NCI-H82 (cell line): ENCODE measurements around the gene CEACAM5.

Experiments
- DNase-seq: peaks from one replicate; lab custom pipeline; 2025; lab: John Stamatoyannopoulos, UW

The CEACAM5 gene

DNA sequence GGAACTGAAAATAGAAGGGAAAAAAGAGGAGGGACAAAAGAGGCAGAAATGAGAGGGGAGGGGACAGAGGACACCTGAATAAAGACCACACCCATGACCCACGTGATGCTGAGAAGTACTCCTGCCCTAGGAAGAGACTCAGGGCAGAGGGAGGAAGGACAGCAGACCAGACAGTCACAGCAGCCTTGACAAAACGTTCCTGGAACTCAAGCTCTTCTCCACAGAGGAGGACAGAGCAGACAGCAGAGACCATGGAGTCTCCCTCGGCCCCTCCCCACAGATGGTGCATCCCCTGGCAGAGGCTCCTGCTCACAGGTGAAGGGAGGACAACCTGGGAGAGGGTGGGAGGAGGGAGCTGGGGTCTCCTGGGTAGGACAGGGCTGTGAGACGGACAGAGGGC, at the start of gene CEACAM5:
CEACAM5 (plus strand) TSS at position 146 of the 400 bp plus-strand sequence; CDS start at position 252, 106 bp downstream.
- no peak for DNase-seq

DNA sequence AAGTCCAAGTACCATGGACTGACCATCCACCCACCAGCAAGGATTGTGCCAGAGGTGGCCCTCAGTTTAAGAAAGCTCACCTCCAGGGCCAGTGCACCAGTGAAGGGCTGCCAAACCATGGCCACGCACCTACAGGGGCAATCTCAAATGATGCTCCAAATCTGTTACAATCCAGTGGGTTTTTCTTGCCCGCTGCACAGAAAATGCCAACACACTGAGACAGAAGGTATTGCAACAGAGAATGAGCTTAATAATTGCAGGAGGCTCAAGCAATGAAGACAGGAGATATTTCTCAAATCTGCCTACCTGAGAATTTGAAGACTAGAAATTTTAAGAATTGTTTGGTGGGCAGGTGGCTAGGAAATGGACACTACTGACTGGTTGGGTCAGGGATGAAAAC, 42.4 kb upstream of the CEACAM5 start:
- no peak for DNase-seq

DNA sequence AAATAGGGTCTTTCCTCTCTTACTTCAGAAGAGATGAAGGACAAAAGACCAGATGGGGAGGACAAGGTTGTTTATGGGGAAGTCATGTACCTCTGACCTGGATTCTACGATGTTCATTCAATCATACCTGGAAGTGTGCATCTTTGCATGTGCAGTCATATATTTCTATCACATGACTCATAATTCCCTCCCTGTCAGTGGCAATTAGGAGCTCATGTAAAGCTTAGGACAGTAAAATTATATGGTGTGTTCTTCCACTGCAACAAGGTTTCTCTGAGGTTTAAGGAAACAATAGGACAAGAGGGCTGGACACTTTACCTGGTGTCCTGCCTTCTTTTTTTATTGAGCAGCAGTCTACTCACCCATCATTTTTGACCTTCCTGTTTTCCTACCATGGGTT, 40.1 kb upstream of the CEACAM5 start:
- no peak for DNase-seq

DNA sequence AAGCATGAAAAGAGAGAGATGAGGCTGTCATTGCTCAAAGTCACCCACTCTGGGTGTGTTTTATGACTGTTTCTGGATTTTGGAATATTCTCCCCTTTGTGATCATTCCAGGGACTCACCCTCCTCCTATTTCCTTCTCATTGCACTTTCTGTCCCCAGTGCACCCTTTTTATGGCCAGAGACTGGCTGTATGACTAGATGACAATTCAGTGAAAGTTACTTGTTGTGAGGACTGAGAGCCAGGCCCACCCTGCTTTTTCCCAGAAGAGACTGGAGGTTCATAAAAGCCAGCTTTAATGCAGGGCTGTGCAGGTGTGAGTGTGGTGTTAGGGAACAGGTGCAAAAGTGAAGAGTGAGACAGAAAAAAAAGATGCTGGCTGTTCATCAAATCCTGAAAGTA, 37.7 kb upstream of the CEACAM5 start:
- no peak for DNase-seq

DNA sequence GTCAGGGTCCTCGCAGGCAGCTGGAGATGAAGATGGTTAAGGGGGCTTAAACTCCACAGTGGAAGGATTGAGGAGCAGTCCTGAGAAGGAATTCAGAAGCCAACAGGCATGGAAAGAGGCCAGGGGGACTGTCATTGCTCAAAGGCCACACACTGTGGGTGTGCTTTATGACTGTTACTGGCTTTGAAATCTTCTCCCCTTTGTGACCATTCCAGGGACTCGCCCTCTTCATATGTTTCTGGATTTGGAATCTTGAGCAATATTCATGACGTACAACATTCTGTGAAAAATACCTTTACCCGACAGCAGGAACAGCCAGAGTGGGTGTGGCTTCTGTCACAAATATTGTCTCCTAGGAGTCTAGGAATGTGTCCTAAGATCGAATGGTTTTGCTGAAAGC, 36.9 kb upstream of the CEACAM5 start:
- no peak for DNase-seq

DNA sequence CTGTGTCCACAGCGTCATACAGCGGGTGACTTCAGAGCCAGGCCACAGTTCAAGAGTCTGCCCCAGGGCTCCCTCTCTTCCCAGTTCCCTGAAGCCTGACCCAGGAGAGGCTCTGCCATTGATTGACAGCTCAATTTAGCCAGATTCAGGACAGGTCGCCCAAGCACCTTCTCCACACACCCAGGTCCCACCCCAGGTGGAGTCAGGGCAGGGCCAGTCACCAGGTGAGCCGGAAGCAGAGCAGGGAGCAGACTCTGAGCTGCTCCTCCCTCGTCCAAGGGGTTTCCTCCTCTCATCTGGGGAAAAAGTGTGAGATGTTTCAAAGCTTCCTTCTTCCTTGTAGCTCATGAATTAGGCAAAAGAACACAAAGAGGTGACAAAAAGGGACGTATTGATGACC, 26.0 kb upstream of the CEACAM5 start:
- DNase-seq, result no peak

DNA sequence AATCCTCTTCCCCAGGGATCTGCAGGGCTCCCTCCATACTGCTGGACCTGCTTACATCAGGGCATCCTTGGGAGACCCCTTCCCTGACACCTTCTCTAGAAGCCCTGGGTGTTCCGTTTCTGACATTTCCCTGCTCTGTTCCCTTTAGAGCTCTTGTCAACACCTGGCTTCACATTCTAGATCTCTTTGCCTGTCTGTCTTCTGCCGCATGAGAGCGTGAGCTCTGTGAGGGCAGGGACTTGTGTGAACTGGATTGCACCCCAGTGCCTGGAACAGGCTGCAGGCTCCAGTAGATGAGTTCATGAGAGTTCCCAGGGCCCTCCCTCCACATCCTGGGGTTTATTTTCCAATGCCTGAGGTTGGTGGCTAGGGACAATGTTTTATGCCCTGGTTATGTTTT, 21.0 kb upstream of the CEACAM5 start:
- no peak for DNase-seq

DNA sequence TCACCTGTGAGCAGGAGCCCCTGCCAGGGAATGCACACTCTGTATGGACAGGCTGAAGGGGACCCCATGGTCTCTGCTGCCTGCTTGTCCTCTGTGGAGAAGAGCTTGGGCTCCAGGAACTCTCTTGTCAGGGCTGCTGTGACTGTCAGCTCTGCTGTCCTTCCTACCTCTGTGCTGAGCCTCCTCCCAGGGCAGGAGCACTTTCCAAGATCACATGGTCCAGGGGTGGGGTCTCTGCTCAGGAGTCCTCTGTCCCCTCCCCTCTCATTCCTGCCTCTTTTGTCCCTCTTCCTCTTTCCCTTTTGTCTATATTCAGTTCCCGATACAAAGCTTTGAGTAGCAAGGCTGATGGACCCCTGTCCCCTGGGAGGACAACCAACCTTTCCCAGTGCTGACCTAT, 20.3 kb upstream of the CEACAM5 start, which contains the start of gene CEACAM7:
CEACAM7 (minus strand) TSS at position 173 of the 400 bp plus-strand sequence; CDS start at position 68, 105 bp downstream.
- no peak for DNase-seq

DNA sequence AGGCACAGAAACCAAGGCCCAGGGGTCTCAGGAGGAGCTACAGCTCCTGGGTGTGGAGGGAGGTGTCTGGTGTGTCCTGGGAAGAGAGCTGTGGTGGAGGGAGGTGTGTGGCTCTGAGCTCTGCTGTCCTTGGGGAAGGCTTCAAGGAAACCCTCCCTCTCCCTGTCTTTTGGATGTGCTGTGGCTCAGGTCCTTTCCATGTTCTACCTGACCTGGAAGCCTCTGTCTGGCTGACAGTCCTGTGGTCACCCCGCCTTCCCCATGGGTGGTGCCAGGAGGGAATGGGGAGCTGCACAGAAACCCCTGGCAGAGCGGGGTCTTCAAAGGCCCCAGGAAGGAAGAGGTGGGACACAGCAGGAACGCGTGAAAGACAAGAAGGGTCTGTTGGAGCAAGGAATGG, 19.7 kb upstream of the CEACAM5 start:
- DNase-seq, result no peak

DNA sequence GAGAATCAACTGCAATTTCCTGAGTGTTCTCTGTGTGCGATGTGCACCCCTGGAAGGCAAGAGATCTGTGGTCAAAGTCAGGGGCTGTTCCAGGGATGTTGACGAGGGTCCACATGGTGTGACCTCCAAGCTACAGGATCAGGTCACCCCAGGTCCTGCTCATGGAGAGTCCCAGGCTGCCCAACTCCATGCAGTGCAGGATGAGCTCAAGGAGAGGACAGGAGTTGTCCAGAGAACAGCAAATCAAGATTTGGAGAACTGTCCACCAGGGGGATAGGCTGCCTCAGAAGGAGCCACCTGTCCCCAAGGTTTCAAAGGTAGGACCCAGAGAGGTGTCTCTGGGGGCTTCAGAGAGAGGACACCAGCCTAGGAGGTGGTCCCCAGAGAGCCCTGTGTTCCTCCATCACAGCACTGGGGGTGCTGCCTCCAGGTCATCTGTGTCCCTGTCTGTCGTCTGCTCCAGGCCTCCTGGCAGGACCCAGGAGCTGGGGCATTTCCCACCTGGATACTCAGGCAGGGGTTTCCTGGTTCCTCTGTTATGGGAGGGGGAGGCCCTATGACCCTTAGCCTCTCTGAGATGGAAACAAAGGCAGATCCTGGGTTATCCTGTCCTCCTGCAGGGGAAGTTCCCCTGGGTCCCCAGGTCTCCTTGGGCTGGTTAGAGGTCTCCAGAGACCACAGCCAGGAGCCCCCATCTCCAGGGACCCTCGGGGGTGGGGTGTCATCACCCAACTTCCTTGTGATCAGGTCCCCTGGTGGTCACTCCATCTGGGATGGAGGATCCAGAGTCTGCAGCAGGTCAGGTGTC, 18.2 kb upstream of the CEACAM5 start:
- DNase-seq, result no peak

DNA sequence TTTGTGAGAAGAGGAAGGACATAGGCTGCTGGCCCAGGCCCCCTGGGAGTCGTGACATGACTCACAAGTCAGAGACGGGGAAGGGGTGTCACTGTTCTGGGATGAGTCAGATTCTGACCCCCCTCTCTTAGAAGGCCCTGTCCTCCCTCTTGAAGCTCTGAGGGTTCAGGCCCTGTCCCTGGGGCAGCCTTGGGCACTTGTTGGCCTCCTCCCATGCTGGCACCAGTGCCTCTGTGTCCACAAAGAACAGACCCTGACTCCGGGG, 17.7 kb upstream of the CEACAM5 start:
- no peak for DNase-seq

DNA sequence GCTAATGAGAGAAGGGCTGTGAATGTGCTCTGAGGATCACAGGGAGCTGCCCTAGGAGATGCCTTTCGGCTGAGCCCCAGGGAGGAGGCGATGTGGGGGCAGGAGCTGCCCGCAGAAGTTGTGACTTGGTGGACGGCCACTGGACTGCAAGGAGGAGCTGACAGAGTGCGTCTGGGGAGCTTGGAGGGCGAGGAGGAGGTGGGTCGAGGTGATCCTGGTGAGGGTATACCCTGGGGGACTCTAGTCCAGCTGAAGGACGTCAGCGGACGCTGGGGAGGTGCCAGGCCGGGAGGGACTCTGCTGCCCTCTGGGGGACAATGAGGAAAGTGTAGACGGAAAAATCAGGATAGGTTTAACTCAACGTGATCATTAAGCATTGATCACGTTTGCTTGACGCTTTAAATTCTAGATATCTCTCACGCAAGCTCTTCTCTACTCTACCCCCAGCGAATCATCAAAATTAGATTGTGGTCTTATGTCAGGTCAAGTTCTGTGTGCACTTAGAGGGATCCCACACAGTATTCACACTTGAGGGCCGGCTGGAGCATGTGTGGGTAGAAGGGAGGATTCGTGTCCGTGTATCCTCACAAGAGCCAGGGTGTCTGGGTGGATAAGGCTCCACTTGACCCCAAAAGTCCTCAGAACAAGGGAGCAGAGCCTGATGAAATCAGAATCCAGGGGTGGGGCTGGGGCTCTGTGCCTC, 17.0 kb upstream of the CEACAM5 start:
- DNase-seq, result peak; percentile 42

DNA sequence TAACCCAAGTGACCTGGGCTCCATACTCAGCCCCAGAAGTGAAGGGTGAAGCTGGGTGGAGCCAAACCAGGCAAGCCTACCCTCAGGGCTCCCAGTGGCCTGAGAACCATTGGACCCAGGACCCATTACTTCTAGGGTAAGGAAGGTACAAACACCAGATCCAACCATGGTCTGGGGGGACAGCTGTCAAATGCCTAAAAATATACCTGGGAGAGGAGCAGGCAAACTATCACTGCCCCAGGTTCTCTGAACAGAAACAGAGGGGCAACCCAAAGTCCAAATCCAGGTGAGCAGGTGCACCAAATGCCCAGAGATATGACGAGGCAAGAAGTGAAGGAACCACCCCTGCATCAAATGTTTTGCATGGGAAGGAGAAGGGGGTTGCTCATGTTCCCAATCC, 14.2 kb upstream of the CEACAM5 start:
- DNase-seq, result no peak

DNA sequence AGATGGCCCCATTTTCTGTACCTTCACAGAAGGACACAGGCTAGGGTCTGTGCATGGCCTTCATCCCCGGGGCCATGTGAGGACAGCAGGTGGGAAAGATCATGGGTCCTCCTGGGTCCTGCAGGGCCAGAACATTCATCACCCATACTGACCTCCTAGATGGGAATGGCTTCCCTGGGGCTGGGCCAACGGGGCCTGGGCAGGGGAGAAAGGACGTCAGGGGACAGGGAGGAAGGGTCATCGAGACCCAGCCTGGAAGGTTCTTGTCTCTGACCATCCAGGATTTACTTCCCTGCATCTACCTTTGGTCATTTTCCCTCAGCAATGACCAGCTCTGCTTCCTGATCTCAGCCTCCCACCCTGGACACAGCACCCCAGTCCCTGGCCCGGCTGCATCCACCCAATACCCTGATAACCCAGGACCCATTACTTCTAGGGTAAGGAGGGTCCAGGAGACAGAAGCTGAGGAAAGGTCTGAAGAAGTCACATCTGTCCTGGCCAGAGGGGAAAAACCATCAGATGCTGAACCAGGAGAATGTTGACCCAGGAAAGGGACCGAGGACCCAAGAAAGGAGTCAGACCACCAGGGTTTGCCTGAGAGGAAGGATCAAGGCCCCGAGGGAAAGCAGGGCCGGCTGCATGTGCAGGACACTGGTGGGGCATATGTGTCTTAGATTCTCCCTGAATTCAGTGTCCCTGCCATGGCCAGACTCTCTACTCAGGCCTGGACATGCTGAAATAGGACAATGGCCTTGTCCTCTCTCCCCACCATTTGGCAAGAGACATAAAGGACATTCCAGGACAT, 13.4 kb upstream of the CEACAM5 start:
- DNase-seq, result no peak

DNA sequence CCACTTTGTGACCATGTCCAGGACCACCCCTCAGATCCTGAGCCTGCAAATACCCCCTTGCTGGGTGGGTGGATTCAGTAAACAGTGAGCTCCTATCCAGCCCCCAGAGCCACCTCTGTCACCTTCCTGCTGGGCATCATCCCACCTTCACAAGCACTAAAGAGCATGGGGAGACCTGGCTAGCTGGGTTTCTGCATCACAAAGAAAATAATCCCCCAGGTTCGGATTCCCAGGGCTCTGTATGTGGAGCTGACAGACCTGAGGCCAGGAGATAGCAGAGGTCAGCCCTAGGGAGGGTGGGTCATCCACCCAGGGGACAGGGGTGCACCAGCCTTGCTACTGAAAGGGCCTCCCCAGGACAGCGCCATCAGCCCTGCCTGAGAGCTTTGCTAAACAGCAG, 12.7 kb upstream of the CEACAM5 start:
- DNase-seq, result no peak

DNA sequence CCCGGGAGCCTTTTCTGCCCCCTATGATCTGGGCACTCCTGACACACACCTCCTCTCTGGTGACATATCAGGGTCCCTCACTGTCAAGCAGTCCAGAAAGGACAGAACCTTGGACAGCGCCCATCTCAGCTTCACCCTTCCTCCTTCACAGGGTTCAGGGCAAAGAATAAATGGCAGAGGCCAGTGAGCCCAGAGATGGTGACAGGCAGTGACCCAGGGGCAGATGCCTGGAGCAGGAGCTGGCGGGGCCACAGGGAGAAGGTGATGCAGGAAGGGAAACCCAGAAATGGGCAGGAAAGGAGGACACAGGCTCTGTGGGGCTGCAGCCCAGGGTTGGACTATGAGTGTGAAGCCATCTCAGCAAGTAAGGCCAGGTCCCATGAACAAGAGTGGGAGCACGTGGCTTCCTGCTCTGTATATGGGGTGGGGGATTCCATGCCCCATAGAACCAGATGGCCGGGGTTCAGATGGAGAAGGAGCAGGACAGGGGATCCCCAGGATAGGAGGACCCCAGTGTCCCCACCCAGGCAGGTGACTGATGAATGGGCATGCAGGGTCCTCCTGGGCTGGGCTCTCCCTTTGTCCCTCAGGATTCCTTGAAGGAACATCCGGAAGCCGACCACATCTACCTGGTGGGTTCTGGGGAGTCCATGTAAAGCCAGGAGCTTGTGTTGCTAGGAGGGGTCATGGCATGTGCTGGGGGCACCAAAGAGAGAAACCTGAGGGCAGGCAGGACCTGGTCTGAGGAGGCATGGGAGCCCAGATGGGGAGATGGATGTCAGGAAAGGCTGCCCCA, 11.8 kb upstream of the CEACAM5 start:
- DNase-seq, result no peak

DNA sequence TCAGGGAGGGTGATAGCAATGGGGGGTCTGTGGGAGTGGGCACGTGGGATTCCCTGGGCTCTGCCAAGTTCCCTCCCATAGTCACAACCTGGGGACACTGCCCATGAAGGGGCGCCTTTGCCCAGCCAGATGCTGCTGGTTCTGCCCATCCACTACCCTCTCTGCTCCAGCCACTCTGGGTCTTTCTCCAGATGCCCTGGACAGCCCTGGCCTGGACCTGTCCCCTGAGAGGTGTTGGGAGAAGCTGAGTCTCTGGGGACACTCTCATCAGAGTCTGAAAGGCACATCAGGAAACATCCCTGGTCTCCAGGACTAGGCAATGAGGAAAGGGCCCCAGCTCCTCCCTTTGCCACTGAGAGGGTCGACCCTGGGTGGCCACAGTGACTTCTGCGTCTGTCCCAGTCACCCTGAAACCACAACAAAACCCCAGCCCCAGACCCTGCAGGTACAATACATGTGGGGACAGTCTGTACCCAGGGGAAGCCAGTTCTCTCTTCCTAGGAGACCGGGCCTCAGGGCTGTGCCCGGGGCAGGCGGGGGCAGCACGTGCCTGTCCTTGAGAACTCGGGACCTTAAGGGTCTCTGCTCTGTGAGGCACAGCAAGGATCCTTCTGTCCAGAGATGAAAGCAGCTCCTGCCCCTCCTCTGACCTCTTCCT, 11.1 kb upstream of the CEACAM5 start:
- DNase-seq, result no peak

DNA sequence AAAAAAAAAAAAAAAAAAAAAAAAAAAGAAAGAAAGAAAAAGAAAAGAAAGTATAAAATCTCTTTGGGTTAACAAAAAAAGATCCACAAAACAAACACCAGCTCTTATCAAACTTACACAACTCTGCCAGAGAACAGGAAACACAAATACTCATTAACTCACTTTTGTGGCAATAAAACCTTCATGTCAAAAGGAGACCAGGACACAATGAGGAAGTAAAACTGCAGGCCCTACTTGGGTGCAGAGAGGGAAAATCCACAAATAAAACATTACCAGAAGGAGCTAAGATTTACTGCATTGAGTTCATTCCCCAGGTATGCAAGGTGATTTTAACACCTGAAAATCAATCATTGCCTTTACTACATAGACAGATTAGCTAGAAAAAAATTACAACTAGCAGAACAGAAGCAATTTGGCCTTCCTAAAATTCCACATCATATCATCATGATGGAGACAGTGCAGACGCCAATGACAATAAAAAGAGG, 9.6 kb upstream of the CEACAM5 start:
- DNase-seq, result no peak

DNA sequence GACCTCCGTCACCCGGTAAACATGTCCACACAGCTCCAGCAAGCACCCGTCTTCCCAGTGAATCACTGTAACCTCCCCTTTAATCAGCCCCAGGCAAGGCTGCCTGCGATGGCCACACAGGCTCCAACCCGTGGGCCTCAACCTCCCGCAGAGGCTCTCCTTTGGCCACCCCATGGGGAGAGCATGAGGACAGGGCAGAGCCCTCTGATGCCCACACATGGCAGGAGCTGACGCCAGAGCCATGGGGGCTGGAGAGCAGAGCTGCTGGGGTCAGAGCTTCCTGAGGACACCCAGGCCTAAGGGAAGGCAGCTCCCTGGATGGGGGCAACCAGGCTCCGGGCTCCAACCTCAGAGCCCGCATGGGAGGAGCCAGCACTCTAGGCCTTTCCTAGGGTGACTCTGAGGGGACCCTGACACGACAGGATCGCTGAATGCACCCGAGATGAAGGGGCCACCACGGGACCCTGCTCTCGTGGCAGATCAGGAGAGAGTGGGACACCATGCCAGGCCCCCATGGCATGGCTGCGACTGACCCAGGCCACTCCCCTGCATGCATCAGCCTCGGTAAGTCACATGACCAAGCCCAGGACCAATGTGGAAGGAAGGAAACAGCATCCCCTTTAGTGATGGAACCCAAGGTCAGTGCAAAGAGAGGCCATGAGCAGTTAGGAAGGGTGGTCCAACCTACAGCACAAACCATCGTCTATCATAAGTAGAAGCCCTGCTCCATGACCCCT, 9.0 kb upstream of the CEACAM5 start:
- no peak for DNase-seq

DNA sequence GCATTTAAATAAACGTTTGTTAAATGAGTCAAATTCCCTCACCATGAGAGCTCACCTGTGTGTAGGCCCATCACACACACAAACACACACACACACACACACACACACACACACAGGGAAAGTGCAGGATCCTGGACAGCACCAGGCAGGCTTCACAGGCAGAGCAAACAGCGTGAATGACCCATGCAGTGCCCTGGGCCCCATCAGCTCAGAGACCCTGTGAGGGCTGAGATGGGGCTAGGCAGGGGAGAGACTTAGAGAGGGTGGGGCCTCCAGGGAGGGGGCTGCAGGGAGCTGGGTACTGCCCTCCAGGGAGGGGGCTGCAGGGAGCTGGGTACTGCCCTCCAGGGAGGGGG, 8.5 kb upstream of the CEACAM5 start:
- DNase-seq, result no peak
